H9 (cell line): ENCODE measurements around the gene SIX3. TPM values are rescaled to one million over a fixed set of nuclear protein-coding genes. Genes with fewer than 3 reads are reported as not detected.
A peak's percentile ranks its signal among the peaks of the same experiment; 100 is the strongest.

Experiments used
- DNase-seq: peaks from one replicate; pipeline ENCODE4 v3.0.0-alpha.2; 2017
- H2AFZ ChIP-seq: one replicate; pipeline ENCODE4 v1.6.1; 2013; ENCODE audit warnings: mild to moderate bottlenecking, low read length, control low read depth, moderate library complexity
- H2AK5ac ChIP-seq: 2 replicates; pipeline ENCODE4 v1.6.1; 2013; ENCODE audit warnings: low read length, control low read depth, mixed read lengths; ENCODE audit not compliant: insufficient read length
- H2BK120ac ChIP-seq: one replicate; pipeline ENCODE4 v1.6.1; 2013; ENCODE audit warnings: low read depth, mild to moderate bottlenecking, low read length, control low read depth, inconsistent platforms; ENCODE audit not compliant: poor library complexity, severe bottlenecking
- H2BK12ac ChIP-seq: 2 replicates; pipeline ENCODE4 v1.6.1; 2013; ENCODE audit warnings: low read length, control low read depth, mixed read lengths, low read depth; ENCODE audit not compliant: insufficient read length
- H2BK15ac ChIP-seq: 2 replicates; pipeline ENCODE4 v1.6.1; 2013; ENCODE audit warnings: low read depth, low read length, control low read depth
- H2BK20ac ChIP-seq: one replicate; pipeline ENCODE4 v1.6.1; 2013; ENCODE audit warnings: low read depth, mild to moderate bottlenecking, low read length, control low read depth, inconsistent platforms; ENCODE audit not compliant: poor library complexity, severe bottlenecking
- H2BK5ac ChIP-seq: 2 replicates; pipeline ENCODE4 v1.6.1; 2013; ENCODE audit warnings: low read length, control low read depth, mixed read lengths; ENCODE audit not compliant: insufficient read length
- H3K14ac ChIP-seq: 2 replicates; pipeline ENCODE4 v1.6.1; 2013; ENCODE audit warnings: low read length, control low read depth; ENCODE audit not compliant: insufficient read depth
- H3K18ac ChIP-seq: 2 replicates; pipeline ENCODE4 v1.6.1; 2013; ENCODE audit warnings: low read depth, mild to moderate bottlenecking, mixed read lengths, low read length, control low read depth; ENCODE audit not compliant: insufficient read length
- H3K23ac ChIP-seq: 2 replicates; pipeline ENCODE4 v1.6.1; 2013; ENCODE audit warnings: low read length, control low read depth, mixed read lengths, low read depth; ENCODE audit not compliant: insufficient read length
- H3K23me2 ChIP-seq: 2 replicates; pipeline ENCODE4 v1.6.1; 2013; ENCODE audit warnings: low read depth, mild to moderate bottlenecking, mixed read lengths, low read length, control low read depth; ENCODE audit not compliant: insufficient read length, poor library complexity, severe bottlenecking
- H3K27ac ChIP-seq: 2 replicates; pipeline ENCODE4 v1.5.1; 2013; ENCODE audit warnings: low read length, control low read depth, mixed read lengths, low read depth; ENCODE audit not compliant: insufficient read length
- H3K27me3 ChIP-seq: 2 replicates; pipeline ENCODE4 v1.6.1; 2013; ENCODE audit warnings: low read length, control low read depth, inconsistent platforms; ENCODE audit not compliant: insufficient read depth
- H3K4ac ChIP-seq: 2 replicates; pipeline ENCODE4 v1.6.1; 2013; ENCODE audit warnings: low read depth, mild to moderate bottlenecking, control low read depth, inconsistent platforms, low read length, moderate library complexity
- H3K4me1 ChIP-seq: 2 replicates; pipeline ENCODE4 v1.6.1; 2013; ENCODE audit warnings: low read length, control low read depth, inconsistent platforms; ENCODE audit not compliant: insufficient read depth
- H3K4me2 ChIP-seq: 2 replicates; pipeline ENCODE4 v1.6.1; 2013; ENCODE audit warnings: low read length, control low read depth, mixed read lengths; ENCODE audit not compliant: insufficient read length, insufficient read depth
- H3K56ac ChIP-seq: 2 replicates; pipeline ENCODE4 v1.6.1; 2013; ENCODE audit warnings: low read depth, mild to moderate bottlenecking, mixed read lengths, low read length, control low read depth; ENCODE audit not compliant: insufficient read length
- H3K79me1 ChIP-seq: 2 replicates; pipeline ENCODE4 v1.6.1; 2013; ENCODE audit warnings: low read depth, mild to moderate bottlenecking, moderate library complexity, low read length, control low read depth, inconsistent platforms; ENCODE audit not compliant: insufficient read depth, poor library complexity, severe bottlenecking
- H3K79me2 ChIP-seq: 2 replicates; pipeline ENCODE4 v1.6.1; 2013; ENCODE audit warnings: low read length, control low read depth, inconsistent platforms; ENCODE audit not compliant: insufficient read depth
- H3K9ac ChIP-seq: 2 replicates; pipeline ENCODE4 v1.6.1; 2013; ENCODE audit warnings: low read length, control low read depth, mixed read lengths; ENCODE audit not compliant: insufficient read length; ENCODE audit errors: extremely low read depth
- H3K9me3 ChIP-seq: one replicate; pipeline ENCODE4 v1.6.1; 2013; ENCODE audit warnings: low read depth, low read length, inconsistent platforms; ENCODE audit not compliant: control insufficient read depth
- H3T11ph ChIP-seq: one replicate; pipeline ENCODE4 v1.6.1; 2013; ENCODE audit warnings: mild to moderate bottlenecking, low read length, control low read depth, inconsistent platforms
- H4K20me1 ChIP-seq: one replicate; pipeline ENCODE4 v1.6.1; 2013; ENCODE audit not compliant: control insufficient read depth, insufficient read length, insufficient read depth
- H4K5ac ChIP-seq: 2 replicates; pipeline ENCODE4 v1.6.1; 2013; ENCODE audit warnings: low read depth, mild to moderate bottlenecking, mixed read lengths, low read length, control low read depth; ENCODE audit not compliant: insufficient read length
- H4K8ac ChIP-seq: replicated peaks from 2 replicates; pipeline ENCODE4 v1.6.1; 2013; ENCODE audit warnings: low read length, control low read depth, mixed read lengths, low read depth; ENCODE audit not compliant: insufficient read length
- H4K91ac ChIP-seq: 2 replicates; pipeline ENCODE4 v1.6.1; 2013; ENCODE audit warnings: low read depth, mild to moderate bottlenecking, moderate library complexity, mixed read lengths, low read length, control low read depth; ENCODE audit not compliant: insufficient read length
- H3K27ac Mint-ChIP-seq, 3 experiments: 2 replicates in 2 of 3; 3 replicates in 1 of 3; pipeline ENCODE4 v1.8.0; 2020 to 2021; ENCODE audit warnings: mixed read lengths in 3 of 3, mild to moderate bottlenecking in 1 of 3, moderate library complexity in 1 of 3
- H3K27me3 Mint-ChIP-seq: 2 replicates; pipeline ENCODE4 v1.8.0; 2021; ENCODE audit warnings: low read depth, mild to moderate bottlenecking, moderate library complexity, mixed read lengths
- H3K36me3 Mint-ChIP-seq, 3 experiments: 2 replicates in 2 of 3; 3 replicates in 1 of 3; pipeline ENCODE4 v1.8.0; 2020 to 2021; ENCODE audit warnings: low read depth in 3 of 3, mixed read lengths in 3 of 3; ENCODE audit not compliant: insufficient read depth in 1 of 3
- H3K4me1 Mint-ChIP-seq, 2 experiments: 2 replicates each; pipeline ENCODE4 v1.8.0; 2020; ENCODE audit warnings: mixed read lengths in 2 of 2
- H3K4me3 Mint-ChIP-seq, 2 experiments: 2 replicates in 1 of 2; 3 replicates in 1 of 2; pipeline ENCODE4 v1.8.0; 2020 to 2021; ENCODE audit warnings: mild to moderate bottlenecking in 2 of 2, mixed read lengths in 2 of 2, moderate library complexity in 1 of 2
- H3K9me3 Mint-ChIP-seq, 2 experiments: 2 replicates in 1 of 2; 3 replicates in 1 of 2; pipeline ENCODE4 v1.8.0; 2020; ENCODE audit warnings: mild to moderate bottlenecking in 2 of 2, mixed read lengths in 2 of 2, moderate library complexity in 1 of 2
- CTCF ChIP-seq: fragments of 200-600 bp; sonication (generic); conservative IDR thresholded peaks from 3 replicates; pipeline ENCODE4 v1.8.0; 2021; ENCODE audit warnings: antibody characterized with exemption, mild to moderate bottlenecking
- WGBS: extraction: QIAGEN DNeasy Blood & Tissue Kit; methylation state at CpG from one replicate; pipeline ENCODE4 v1.1.7; 2013; ENCODE audit warnings: missing lambda C conversion rate, low lambda C conversion rate, mixed read lengths; ENCODE audit not compliant: insufficient read length; ENCODE audit errors: extremely low coverage; 5-methylcytosine and 5-hydroxymethylcytosine counted together
- total RNA-seq: library from RNA; stranded (reverse); gene quantifications from 2 replicates; pipeline ENCODE4 v1.2.1, GENCODE V29; 2021

SIX3 gene
- total RNA-seq, 1 experiment from 2014 or later: 0.55 TPM

GRCh38 chr2:44943031-44943692 lies 1.7 kb downstream of the SIX3 start:
- no peak overlapping the region for H4K8ac ChIP-seq
- no peak overlapping the region for H2BK5ac ChIP-seq
- peaks cover 59 to 75% of the 10 kb centered on the region in 2 experiments for H3K4me1 Mint-ChIP-seq
- peaks cover 83% of the 10 kb centered on the region for H3K27me3 ChIP-seq
- no peak for TF ChIP-seq CTCF
- no peak overlapping the region for H3K4ac ChIP-seq
- WGBS: no CpG with 5 or more reads among the region's 36 CpGs
- no peaks in the 10 kb centered on the region for H3K79me2 ChIP-seq
- no peaks in the 10 kb centered on the region for H3K9me3 ChIP-seq
- no peak overlapping the region for H4K91ac ChIP-seq
- H2BK12ac ChIP-seq: no peak overlapping the region
- H2BK15ac ChIP-seq: no peak overlapping the region
- DNase-seq: no peak
- H3K9me3 Mint-ChIP-seq: peaks cover 0 to 7% of the 10 kb centered on the region in 2 experiments; a peak in 2 of 5 replicates
- no peak overlapping the region for H4K5ac ChIP-seq
- H3K23ac ChIP-seq: no peak overlapping the region
- no peak overlapping the region for H2AFZ ChIP-seq
- H2BK120ac ChIP-seq: no peak overlapping the region
- H3K79me1 ChIP-seq: no peaks in the 10 kb centered on the region
- peaks cover 13% of the 10 kb centered on the region for H3K23me2 ChIP-seq
- H3K4me3 Mint-ChIP-seq: peak overlapping the region; percentile 44 to 71
- no peak overlapping the region for H3K27ac Mint-ChIP-seq
- H3K14ac ChIP-seq: no peak overlapping the region
- H3K4me1 ChIP-seq: peaks cover 5% of the 10 kb centered on the region
- no peak overlapping the region for H3K18ac ChIP-seq
- peaks cover 99% of the 10 kb centered on the region for H3K27me3 Mint-ChIP-seq
- no peak overlapping the region for H2AK5ac ChIP-seq
- no peaks in the 10 kb centered on the region for H4K20me1 ChIP-seq
- peaks cover 0 to 20% (median 0%) of the 10 kb centered on the region in 3 experiments; a peak in 4 of 7 replicates for H3K36me3 Mint-ChIP-seq
- H3K4me2 ChIP-seq: peak overlapping the region; percentile 38
- H2BK20ac ChIP-seq: no peak overlapping the region
- H3K27ac ChIP-seq: no peak overlapping the region
- H3T11ph ChIP-seq: no peak overlapping the region
- no peak overlapping the region for H3K9ac ChIP-seq
- no peak overlapping the region for H3K56ac ChIP-seq
